ENCODE measurements around the gene SNAI1.

Gene SNAI1

GRCh38 chr20:50037575-50037974, 54.8 kb downstream of the SNAI1 start:
- DNase-seq: no peak

GRCh38 chr20:50038169-50038568, 55.4 kb downstream of the SNAI1 start:
- DNase-seq: no peak

Data from hippocampal formation (tissue), 2 donors.